Measurements from ENCODE around the gene APC. TPM values are rescaled to one million over a fixed set of nuclear protein-coding genes. Genes with fewer than 3 reads are reported as not detected.

APC gene
- total and polyA plus RNA-seq, 4 donors = 4.8 to 36.2 (median 24.4) TPM

DNA sequence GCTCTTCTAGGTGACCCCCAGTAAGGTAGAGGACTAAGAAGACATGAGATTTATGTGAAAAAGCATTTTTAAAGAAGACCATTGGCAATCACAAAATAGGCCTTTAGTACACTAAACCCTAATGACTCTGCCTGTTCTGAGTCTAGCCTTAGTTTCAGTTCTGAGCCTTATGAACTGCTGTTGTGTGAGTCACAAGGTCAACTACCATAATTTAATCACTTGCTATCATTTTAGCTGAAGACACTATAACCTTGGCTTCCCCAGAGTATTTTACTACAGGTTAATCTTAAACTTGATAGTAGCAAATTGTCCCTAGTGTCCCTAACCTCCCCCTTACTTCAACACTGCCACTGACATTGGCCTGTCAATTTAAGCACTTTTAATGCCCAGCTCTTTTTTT, 34.4 kb downstream of the APC start:
- Histone ChIP-seq H3K9me3 (ENCODE audit: control insufficient read depth in 4 of 4, low read length in 3 of 4) (no peaks in the 10 kb centered on the region), H3K27ac (ENCODE audit: low read depth in 1 of 2, low read length in 2 of 2) (no peak overlapping the region), H3K4me1 (ENCODE audit: control insufficient read depth in 4 of 4, insufficient read depth in 4 of 4, low read length in 3 of 4) (no peaks in the 10 kb centered on the region), H3K27me3 (ENCODE audit: control insufficient read depth in 4 of 4, insufficient read depth in 4 of 4, low read length in 3 of 4) (no peaks in the 10 kb centered on the region), H3K36me3 (ENCODE audit: control insufficient read depth in 4 of 4, insufficient read depth in 3 of 4, low read depth in 1 of 4, low read length in 3 of 4) (peaks cover 2 to 11% (median 9%) of the 10 kb centered on the region in 4 donors), H3K4me3 (ENCODE audit: low read depth in 1 of 3, low read length in 3 of 3) (no peak overlapping the region), H3K9ac (ENCODE audit: low read depth in 1 of 2, low read length in 2 of 2) (no peak overlapping the region)
- TF ChIP-seq, protein P1, sequence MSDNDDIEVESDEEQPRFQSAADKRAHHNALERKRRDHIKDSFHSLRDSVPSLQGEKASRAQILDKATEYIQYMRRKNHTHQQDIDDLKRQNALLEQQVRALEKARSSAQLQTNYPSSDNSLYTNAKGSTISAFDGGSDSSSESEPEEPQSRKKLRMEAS (IDR thresholded peaks at IDR 0.05) = no peak
- TF ChIP-seq GABPA (IDR thresholded peaks at IDR 0.05 in 1 of 2, conservative IDR thresholded peaks at IDR 0.05 in 1 of 2) = no peak
- no peak for DNase-seq (ENCODE audit: low spot score)

GRCh38 chr5:112776301-112776856, 38.7 kb downstream of the APC start:
- Histone ChIP-seq H3K4me3 (ENCODE audit: low read depth in 1 of 3, low read length in 3 of 3) (no peak overlapping the region), H3K4me1 (ENCODE audit: control insufficient read depth in 4 of 4, insufficient read depth in 4 of 4, low read length in 3 of 4) (no peaks in the 10 kb centered on the region), H3K9ac (ENCODE audit: low read depth in 1 of 2, low read length in 2 of 2) (no peak overlapping the region), H3K27ac (ENCODE audit: low read depth in 1 of 2, low read length in 2 of 2) (no peak overlapping the region), H3K27me3 (ENCODE audit: control insufficient read depth in 4 of 4, insufficient read depth in 4 of 4, low read length in 3 of 4) (no peaks in the 10 kb centered on the region), H3K36me3 (ENCODE audit: control insufficient read depth in 4 of 4, insufficient read depth in 3 of 4, low read depth in 1 of 4, low read length in 3 of 4) (peaks cover 0 to 9% (median 1%) of the 10 kb centered on the region in 4 donors), H3K9me3 (ENCODE audit: control insufficient read depth in 4 of 4, low read length in 3 of 4) (no peaks in the 10 kb centered on the region)
- TF ChIP-seq EGR1 (IDR thresholded peaks at IDR 0.05; ENCODE audit: low read depth in 2 of 2) (no peak), FOXA2 (IDR thresholded peaks at IDR 0.05) (no peak), JUND (IDR thresholded peaks at IDR 0.05) (no peak), SP1 (IDR thresholded peaks at IDR 0.05) (no peak), RAD21 (IDR thresholded peaks at IDR 0.05) (no peak), TAF1 (conservative IDR thresholded peaks at IDR 0.05) (no peak), FOXA1 (IDR thresholded peaks at IDR 0.05) (no peak), YY1 (IDR thresholded peaks at IDR 0.05) (no peak), GABPA (IDR thresholded peaks at IDR 0.05 in 1 of 2, conservative IDR thresholded peaks at IDR 0.05 in 1 of 2) (no peak), RXRA (IDR thresholded peaks at IDR 0.05) (no peak), NR2F2 (IDR thresholded peaks at IDR 0.05) (no peak), REST (IDR thresholded peaks at IDR 0.05) (no peak)
- TF ChIP-seq, protein P2, sequence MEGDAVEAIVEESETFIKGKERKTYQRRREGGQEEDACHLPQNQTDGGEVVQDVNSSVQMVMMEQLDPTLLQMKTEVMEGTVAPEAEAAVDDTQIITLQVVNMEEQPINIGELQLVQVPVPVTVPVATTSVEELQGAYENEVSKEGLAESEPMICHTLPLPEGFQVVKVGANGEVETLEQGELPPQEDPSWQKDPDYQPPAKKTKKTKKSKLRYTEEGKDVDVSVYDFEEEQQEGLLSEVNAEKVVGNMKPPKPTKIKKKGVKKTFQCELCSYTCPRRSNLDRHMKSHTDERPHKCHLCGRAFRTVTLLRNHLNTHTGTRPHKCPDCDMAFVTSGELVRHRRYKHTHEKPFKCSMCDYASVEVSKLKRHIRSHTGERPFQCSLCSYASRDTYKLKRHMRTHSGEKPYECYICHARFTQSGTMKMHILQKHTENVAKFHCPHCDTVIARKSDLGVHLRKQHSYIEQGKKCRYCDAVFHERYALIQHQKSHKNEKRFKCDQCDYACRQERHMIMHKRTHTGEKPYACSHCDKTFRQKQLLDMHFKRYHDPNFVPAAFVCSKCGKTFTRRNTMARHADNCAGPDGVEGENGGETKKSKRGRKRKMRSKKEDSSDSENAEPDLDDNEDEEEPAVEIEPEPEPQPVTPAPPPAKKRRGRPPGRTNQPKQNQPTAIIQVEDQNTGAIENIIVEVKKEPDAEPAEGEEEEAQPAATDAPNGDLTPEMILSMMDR (IDR thresholded peaks at IDR 0.05; ENCODE audit: low read depth, low read length, missing input control) = no peak
- TF ChIP-seq, protein P3, sequence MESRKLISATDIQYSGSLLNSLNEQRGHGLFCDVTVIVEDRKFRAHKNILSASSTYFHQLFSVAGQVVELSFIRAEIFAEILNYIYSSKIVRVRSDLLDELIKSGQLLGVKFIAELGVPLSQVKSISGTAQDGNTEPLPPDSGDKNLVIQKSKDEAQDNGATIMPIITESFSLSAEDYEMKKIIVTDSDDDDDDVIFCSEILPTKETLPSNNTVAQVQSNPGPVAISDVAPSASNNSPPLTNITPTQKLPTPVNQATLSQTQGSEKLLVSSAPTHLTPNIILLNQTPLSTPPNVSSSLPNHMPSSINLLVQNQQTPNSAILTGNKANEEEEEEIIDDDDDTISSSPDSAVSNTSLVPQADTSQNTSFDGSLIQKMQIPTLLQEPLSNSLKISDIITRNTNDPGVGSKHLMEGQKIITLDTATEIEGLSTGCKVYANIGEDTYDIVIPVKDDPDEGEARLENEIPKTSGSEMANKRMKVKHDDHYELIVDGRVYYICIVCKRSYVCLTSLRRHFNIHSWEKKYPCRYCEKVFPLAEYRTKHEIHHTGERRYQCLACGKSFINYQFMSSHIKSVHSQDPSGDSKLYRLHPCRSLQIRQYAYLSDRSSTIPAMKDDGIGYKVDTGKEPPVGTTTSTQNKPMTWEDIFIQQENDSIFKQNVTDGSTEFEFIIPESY (IDR thresholded peaks at IDR 0.05) = no peak
- TF ChIP-seq, protein P1 (IDR thresholded peaks at IDR 0.05) = no peak
- no peak for DNase-seq (ENCODE audit: low spot score)
- WGBS = 97% methylated on average over 3 of the region's 3 CpGs

All from liver (tissue), 9 donors.